ENCODE measurements around the gene TLK1. TPM values are rescaled to one million over a fixed set of nuclear protein-coding genes. Genes with fewer than 3 reads are reported as not detected.

Gene TLK1
- total and polyA plus RNA-seq, 7 donors = 14.1 to 60.6 (median 37.9) TPM

DNA sequence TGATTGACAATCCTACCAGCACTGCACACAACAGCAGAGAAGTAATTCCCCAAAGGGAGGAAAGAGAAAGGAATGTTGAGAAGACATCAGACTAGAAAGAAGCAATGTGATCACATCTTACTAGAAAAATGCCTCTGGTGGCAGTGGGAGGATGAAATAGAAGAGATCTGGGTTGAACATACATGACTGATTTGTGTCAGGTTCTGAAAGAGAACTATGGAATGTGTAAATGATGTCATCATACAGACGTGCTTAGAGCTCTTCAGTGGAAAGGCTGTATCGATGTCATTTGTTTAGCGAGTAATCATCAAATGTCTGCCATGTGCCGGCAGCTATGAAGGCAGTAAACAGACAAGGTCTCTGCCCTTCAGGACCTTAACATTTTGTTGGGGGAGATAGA, 206.8 kb downstream of the TLK1 start:
- H3K4me3 ChIP-seq = no peak overlapping the region
- TF ChIP-seq, protein P1, sequence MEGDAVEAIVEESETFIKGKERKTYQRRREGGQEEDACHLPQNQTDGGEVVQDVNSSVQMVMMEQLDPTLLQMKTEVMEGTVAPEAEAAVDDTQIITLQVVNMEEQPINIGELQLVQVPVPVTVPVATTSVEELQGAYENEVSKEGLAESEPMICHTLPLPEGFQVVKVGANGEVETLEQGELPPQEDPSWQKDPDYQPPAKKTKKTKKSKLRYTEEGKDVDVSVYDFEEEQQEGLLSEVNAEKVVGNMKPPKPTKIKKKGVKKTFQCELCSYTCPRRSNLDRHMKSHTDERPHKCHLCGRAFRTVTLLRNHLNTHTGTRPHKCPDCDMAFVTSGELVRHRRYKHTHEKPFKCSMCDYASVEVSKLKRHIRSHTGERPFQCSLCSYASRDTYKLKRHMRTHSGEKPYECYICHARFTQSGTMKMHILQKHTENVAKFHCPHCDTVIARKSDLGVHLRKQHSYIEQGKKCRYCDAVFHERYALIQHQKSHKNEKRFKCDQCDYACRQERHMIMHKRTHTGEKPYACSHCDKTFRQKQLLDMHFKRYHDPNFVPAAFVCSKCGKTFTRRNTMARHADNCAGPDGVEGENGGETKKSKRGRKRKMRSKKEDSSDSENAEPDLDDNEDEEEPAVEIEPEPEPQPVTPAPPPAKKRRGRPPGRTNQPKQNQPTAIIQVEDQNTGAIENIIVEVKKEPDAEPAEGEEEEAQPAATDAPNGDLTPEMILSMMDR (IDR thresholded peaks at IDR 0.05) = no peak
- TF ChIP-seq EP300 (IDR thresholded peaks at IDR 0.05) = no peak
- TF ChIP-seq POLR2AphosphoS5 (IDR thresholded peaks at IDR 0.05) = no peak
- no peak for TF ChIP-seq POLR2A (IDR thresholded peaks at IDR 0.05)
- intact Hi-C loops (cut with DNase I) = no loop called here
- no peaks in the 10 kb centered on the region for H3K27me3 ChIP-seq
- 69 to 84% methylated on average over 4 of the region's 4 CpGs for WGBS, 2 donors
- no peak for DNase-seq
- H3K4me1 ChIP-seq = no peaks in the 10 kb centered on the region
- H3K27ac ChIP-seq = no peak overlapping the region
- H3K9me3 ChIP-seq = no peaks in the 10 kb centered on the region
- H3K36me3 ChIP-seq = peaks cover 20 to 94% (median 67%) of the 10 kb centered on the region in 4 donors

DNA sequence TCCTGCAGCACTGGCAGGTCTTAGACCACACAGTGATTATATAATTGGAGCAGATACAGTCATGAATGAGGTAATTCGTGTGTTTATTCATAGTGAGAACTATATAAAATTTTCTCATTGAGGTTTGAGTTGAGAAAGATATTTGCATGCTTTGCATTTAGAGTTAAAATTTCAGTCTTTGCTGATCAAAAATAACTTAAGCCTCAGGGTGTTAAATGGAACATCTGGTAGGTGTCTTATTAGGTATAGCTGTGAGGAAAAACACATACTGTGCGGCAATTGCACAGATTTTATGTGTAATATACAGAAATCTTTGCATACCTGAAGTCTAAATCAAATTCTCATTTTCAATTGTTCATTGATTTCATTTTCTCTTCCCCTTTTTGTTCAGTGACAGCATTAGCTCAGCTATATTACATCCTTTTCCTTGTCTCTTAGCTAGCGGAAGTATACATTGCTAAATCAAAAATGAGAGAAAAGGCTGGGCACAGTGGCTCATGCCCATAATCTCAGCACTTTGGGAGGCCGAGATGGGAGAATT, 210.4 kb downstream of the TLK1 start:
- Histone ChIP-seq H3K4me1 (peaks cover 0 to 6% (median 0%) of the 10 kb centered on the region in 4 donors), H3K9me3 (no peaks in the 10 kb centered on the region), H3K4me3 (no peak overlapping the region), H3K36me3 (peaks cover 14 to 60% (median 46%) of the 10 kb centered on the region in 4 donors), H3K27me3 (no peaks in the 10 kb centered on the region), H3K27ac (no peak overlapping the region)
- no peak for DNase-seq
- intact Hi-C loops (cut with DNase I) = no loop called here
- 81 to 91% methylated on average over 4 of the region's 4 CpGs for WGBS, 2 donors
- TF ChIP-seq, protein P1 (IDR thresholded peaks at IDR 0.05) = no peak
- TF ChIP-seq POLR2A (IDR thresholded peaks at IDR 0.05) (no peak), POLR2AphosphoS5 (IDR thresholded peaks at IDR 0.05) (no peak), EP300 (IDR thresholded peaks at IDR 0.05) (no peak)

DNA sequence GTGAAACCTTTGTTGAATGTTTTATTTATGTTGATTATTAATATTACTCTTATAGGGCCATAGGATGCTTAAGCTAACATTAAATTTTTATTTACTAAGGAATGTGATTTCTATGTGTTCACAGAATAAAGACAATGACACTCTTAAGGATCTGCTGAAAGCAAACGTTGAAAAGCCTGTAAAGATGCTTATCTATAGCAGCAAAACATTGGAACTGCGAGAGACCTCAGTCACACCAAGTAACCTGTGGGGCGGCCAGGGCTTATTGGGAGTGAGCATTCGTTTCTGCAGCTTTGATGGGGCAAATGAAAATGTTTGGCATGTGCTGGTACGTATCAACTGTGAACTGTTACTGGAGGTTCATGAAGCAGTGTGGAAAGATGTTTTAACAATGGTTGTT, 211.3 kb downstream of the TLK1 start:
- Histone ChIP-seq H3K27ac (no peak overlapping the region), H3K9me3 (no peaks in the 10 kb centered on the region), H3K4me1 (peaks cover 0 to 6% (median 0%) of the 10 kb centered on the region in 4 donors), H3K4me3 (no peak overlapping the region), H3K36me3 (peaks cover 14 to 51% (median 39%) of the 10 kb centered on the region in 4 donors), H3K27me3 (no peaks in the 10 kb centered on the region)
- TF ChIP-seq POLR2A (IDR thresholded peaks at IDR 0.05) (no peak), POLR2AphosphoS5 (IDR thresholded peaks at IDR 0.05) (no peak), EP300 (IDR thresholded peaks at IDR 0.05) (no peak)
- TF ChIP-seq, protein P1 (IDR thresholded peaks at IDR 0.05) = no peak
- no peak for DNase-seq
- intact Hi-C loops (cut with DNase I) = no loop called here
- WGBS, 2 donors = 76 to 84% methylated on average over 5 of the region's 5 CpGs

DNA sequence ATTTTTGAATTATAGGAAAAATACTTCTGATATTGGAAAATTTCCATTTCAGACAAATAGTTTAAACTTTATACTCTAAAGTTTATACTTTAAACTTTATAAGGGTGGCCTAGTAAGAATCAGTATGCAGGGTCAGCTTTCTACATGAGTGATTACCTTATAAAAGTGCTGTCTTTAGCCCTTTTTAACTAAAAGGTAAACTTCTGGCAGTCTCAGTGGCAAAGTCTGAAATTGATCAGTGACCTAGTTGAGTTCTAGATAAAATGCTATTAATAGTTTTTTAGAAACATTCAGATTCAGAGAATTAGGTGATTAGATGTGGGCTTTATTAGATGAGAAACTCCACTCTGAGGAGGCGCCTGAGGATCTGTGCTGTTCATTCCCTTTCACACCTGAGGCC, 216.1 kb downstream of the TLK1 start:
- intact Hi-C loops (cut with DNase I) = no loop called here
- Histone ChIP-seq H3K36me3 (peaks cover 0 to 2% (median 0%) of the 10 kb centered on the region in 4 donors), H3K27me3 (no peaks in the 10 kb centered on the region), H3K4me3 (no peak overlapping the region), H3K4me1 (peaks cover 0 to 28% (median 7%) of the 10 kb centered on the region in 4 donors), H3K27ac (no peak overlapping the region), H3K9me3 (no peaks in the 10 kb centered on the region)
- DNase-seq = no peak
- whole genome bisulfite sequencing, 2 donors = 94 to 96% methylated on average over 1 of the region's 1 CpG
- TF ChIP-seq POLR2A (IDR thresholded peaks at IDR 0.05) (no peak), POLR2AphosphoS5 (IDR thresholded peaks at IDR 0.05) (no peak), EP300 (IDR thresholded peaks at IDR 0.05) (no peak)
- TF ChIP-seq, protein P1 (IDR thresholded peaks at IDR 0.05) = no peak

DNA sequence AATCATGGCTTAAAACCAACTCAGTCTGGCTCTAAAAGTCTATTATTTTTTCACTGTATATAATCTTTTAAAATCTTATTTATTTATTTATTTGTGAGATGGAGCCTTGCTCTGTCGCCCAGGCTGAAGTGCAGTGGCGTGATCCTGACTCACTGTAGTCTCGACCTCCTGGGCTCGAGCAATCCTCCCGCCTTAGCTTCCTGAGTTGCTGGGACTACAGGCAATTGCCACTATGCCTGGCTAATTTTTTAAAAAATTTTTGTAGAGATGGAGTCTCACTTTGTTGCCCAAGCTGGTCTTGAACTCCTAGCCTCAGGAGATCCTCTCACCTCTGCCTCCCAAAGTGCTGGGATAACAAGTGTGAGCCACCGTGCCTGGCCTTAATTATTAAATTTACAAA, 217.1 kb downstream of the TLK1 start:
- Histone ChIP-seq H3K36me3 (no peaks in the 10 kb centered on the region), H3K27ac (no peak overlapping the region), H3K27me3 (no peaks in the 10 kb centered on the region), H3K4me1 (peaks cover 0 to 38% (median 11%) of the 10 kb centered on the region in 4 donors), H3K4me3 (no peak overlapping the region), H3K9me3 (no peaks in the 10 kb centered on the region)
- no peak for DNase-seq
- intact Hi-C loops (cut with DNase I) = no loop called here
- WGBS, 2 donors = 79 to 80% methylated on average over 6 of the region's 6 CpGs
- TF ChIP-seq, protein P1 (IDR thresholded peaks at IDR 0.05) = no peak
- TF ChIP-seq POLR2A (IDR thresholded peaks at IDR 0.05) = no peak
- TF ChIP-seq POLR2AphosphoS5 (IDR thresholded peaks at IDR 0.05) = no peak
- no peak for TF ChIP-seq EP300 (IDR thresholded peaks at IDR 0.05)

All from sigmoid colon (tissue), 7 donors.